ENCODE data around the gene ERMAP.

GRCh38 chr1:42830631-42831030 is 13.7 kb downstream of the ERMAP start:
- TF ChIP-seq YY1 (IDR thresholded peaks at IDR 0.05; ENCODE audit: insufficient read depth, insufficient read length), result no peak
- TF ChIP-seq SUZ12 (IDR thresholded peaks at IDR 0.05; ENCODE audit: extremely low read depth, insufficient read depth, insufficient read length), result no peak
- TF ChIP-seq ZNF274 (IDR thresholded peaks at IDR 0.05; ENCODE audit: low read depth, low read length), result no peak

All from NT2/D1 (cell line).